NCI-H748 (cell line): Measurements from ENCODE around the gene E4F1.

ENCODE experiments used
- DNase-seq: peaks from one replicate; lab custom pipeline; 2025; ENCODE audit not compliant: unreplicated experiment; lab: John Stamatoyannopoulos, UW

E4F1 gene

GRCh38 chr16:2270588-2271470 lies 47.4 kb downstream of the E4F1 start:
- DNase-seq = no peak

- no peak for DNase-seq
Measured at GRCh38 chr16:2271848-2272461, 48.6 kb downstream of the E4F1 start.

GRCh38 chr16:2273484-2273883 lies 50.1 kb downstream of the E4F1 start:
- no peak for DNase-seq

- no peak for DNase-seq
Measured at GRCh38 chr16:2273931-2274330, 50.5 kb downstream of the E4F1 start.

- DNase-seq = no peak
Measured at GRCh38 chr16:2275476-2276367, 52.3 kb downstream of the E4F1 start.

GRCh38 chr16:2276368-2277195 lies 53.2 kb downstream of the E4F1 start:
- DNase-seq = no peak

GRCh38 chr16:2277466-2278271 lies 54.3 kb downstream of the E4F1 start:
- no peak for DNase-seq

- DNase-seq = no peak
Measured at GRCh38 chr16:2278272-2278608, 54.8 kb downstream of the E4F1 start.

- DNase-seq = no peak
Measured at GRCh38 chr16:2278956-2279800, 55.8 kb downstream of the E4F1 start.

GRCh38 chr16:2280461-2280860 lies 57.1 kb downstream of the E4F1 start:
- no peak for DNase-seq

GRCh38 chr16:2280981-2281542 lies 57.7 kb downstream of the E4F1 start:
- no peak for DNase-seq

- DNase-seq = no peak
Measured at GRCh38 chr16:2282262-2282661, 58.9 kb downstream of the E4F1 start.

GRCh38 chr16:2282866-2283555 lies 59.6 kb downstream of the E4F1 start:
- DNase-seq = no peak

- DNase-seq = no peak
Measured at GRCh38 chr16:2284001-2284770, 60.8 kb downstream of the E4F1 start.

GRCh38 chr16:2284797-2285576 lies 61.6 kb downstream of the E4F1 start:
- no peak for DNase-seq
